Bone marrow (tissue), 2 donors: ENCODE results near the gene ISLR.

Experiments used
- DNase-seq, 2 donors: peaks; one replicate each; lab custom pipeline; 2025; lab: John Stamatoyannopoulos, UW

The ISLR gene

DNA sequence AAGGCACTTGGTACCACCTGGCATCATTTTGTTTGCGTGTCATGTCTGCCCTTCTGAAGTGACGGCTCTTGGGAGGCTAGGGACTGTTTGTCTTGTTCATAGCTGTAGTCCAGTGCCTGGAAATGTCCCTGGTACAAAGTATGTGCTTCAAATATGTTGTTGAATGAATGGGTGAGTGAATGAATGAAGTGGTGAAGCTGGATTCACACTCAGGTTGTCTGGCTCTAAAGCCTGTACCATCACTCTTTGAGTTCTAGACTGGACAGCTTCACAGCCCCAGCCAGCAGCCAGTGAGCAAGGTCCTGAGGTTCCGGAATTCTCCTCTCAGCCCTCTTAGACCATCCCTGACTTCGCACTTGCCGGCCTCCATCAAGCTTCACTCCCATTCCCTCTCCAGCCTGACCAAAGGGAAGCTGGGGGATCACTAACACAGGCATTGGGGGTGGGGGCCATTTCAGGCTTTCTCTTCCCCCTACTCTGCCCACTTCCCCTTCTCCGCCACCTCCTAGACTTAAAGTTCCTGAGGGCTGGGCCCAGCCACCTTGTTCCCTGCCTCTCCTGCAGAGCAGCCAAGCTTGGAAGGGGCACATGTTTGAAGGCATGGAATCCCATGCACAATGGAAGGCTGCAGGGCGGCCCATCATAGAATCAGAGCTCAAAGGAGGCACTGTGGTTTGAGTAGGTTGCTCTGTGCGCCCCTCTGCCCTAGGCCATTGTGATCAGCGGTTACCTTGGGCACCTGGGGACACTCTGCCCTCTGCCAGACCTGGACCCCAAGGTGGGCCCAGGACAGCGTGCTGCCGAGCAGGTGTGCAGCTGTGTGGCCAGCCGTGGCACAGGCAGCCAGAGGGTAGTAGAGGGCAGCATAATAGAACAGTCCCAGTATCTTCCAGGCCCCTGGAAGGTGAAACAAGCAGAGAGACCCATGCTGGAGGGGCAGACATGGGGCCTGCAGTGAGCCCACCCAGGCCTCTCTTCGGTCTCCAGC is 21.4 kb downstream of the ISLR start:
- DNase-seq: no peak

DNA sequence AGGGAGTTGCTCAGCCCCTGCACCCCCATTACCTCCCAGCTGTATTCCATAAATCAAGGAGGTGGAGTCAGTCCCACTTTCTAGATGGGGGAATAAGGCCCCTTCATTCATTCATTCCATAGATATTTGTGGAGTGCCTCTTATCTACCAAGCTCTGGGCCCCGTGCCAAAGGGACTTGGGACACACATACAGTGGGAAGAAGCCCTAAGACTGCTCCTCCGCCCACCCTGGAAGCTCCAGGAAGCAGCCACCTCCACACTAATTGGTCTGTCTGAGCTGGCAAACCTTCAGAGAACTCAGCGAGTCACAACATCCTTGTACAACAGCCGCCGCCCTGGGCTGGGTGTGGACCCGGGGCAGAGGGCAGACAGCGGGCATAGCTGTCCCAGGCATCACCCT is 22.7 kb downstream of the ISLR start:
- no peak for DNase-seq

DNA sequence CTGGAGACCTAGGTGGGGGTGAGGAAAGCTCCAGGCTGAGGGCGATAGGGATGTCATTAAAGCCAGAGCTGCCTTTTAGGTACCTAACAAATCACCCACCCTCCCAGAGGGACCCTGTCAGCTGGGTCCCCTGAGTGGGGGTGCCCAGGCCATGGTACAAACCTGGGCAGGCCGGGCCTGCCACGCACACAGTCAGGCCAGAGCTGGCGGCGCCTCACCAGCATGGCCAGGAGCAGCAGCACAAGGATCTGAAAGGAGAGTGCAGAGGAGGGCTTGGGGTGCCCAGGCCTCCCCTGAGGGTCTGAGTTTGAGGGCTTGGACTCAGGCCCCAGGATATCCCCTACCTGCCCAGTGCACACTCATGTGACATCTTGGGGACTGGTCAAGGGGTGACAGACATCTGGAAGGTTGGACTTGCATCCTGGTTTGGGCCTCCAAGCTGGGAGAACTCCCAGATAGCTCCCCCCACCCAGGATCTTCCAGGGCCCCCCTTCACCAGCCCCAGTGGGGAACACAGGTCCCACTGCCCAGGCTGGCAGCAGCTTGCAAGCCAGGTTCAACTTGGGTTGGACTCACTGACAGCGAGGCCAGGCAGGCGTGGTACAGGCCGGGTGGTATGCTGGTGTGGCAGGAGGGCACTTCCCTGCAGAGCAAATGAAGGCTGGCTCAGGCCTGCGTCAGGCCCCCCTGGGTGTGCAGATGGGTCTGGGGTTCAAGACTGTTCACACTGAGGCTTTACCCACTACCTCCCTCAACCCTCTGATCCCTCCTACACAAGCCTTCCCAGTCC is 23.9 kb downstream of the ISLR start:
- no peak for DNase-seq

DNA sequence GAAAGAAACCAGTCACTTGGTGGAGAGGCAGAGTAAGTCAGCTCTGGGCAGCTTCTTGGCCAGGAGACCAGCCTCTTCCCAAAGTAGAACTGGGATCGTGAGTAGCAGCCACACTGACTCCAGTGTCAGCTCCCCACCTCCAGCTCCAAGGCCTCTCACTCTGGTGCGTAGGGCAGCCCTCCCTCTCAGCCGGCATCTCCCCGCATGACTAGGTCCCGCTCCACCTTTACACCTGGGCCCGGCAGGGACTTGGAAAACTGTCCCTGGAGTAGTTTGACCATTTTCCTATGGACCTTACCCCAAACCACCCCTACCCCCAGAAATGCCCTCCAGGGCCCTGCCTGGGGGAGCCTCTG is 25.8 kb downstream of the ISLR start:
- no peak for DNase-seq

DNA sequence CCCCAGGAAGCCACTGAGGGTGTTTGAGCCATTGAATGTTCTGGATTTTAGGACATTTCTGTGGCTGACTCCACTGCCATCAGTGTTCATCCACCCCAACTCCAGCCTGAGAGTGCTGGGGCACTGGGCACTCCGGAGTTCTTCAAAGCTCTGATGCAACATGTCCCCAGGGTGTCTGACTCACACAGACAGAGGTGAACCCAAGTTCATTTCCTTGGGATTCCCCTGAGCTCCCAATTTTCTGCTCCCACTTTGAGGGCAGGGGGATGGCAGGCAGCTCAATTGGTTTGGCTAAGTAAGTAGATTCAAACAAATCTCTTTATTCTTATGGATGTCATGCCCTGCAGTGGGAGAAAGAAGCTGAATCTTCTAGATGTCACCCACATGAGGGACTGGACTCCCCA is 26.9 kb downstream of the ISLR start:
- DNase-seq: no peak

DNA sequence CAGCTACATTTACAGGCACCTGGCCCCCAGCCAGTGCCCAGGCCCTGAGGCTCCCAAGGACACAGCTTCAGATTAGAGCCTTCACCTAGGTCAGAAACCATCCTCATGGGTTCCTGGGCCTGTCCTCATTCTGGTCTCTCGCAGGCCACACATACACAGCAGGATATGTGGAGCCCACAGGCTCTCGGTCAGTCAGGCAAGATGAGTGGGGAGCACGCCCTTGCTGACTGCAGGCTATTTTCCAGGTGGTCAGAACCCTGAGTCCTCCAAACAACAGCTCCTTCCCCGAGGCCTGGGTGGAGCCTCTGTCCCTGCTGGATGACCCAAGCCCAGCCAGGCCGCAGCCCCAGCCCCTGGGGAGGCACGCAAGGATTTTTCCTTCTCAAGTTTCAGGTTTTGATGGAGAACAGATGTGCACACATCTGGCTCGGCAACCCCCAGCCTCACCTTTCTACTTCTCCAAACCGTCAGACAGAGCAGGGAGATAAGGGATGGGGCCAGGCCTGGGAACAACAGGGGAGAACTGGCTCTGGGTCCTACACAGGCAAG is 27.4 kb downstream of the ISLR start:
- no peak for DNase-seq

DNA sequence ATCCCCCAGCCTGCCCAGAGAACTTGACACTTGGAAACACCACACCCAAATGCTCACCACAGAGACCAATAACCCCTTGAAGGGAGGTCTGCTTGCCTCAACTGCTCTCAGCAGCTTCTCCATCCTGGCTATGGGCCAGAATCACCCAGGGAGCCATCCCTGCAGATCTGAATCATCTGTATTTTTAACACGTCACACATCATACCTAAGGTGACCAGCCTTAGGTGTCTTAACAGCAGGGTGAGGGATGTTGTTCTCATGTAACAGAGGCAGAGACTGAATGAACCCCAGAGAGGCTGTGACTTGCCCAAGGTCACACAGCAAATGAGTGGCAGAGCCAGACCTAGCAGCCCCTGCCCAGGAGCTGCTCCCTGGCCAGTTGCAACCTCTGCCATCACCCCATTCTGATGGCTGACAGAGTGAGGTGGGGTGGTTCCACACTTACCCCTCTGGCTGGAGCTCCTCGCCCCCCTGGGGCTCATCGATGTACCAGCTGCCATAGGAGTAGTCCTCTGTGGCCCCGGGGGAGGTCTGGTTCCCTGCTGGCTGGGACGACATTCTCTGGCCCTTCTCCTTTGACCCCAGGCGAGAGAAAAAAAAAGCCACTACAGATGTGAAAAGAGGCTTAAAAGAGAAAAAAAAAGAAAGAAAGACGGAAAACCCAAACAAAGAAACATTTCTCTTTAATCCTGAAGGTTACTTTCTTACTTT is 28.4 kb downstream of the ISLR start:
- no peak for DNase-seq

DNA sequence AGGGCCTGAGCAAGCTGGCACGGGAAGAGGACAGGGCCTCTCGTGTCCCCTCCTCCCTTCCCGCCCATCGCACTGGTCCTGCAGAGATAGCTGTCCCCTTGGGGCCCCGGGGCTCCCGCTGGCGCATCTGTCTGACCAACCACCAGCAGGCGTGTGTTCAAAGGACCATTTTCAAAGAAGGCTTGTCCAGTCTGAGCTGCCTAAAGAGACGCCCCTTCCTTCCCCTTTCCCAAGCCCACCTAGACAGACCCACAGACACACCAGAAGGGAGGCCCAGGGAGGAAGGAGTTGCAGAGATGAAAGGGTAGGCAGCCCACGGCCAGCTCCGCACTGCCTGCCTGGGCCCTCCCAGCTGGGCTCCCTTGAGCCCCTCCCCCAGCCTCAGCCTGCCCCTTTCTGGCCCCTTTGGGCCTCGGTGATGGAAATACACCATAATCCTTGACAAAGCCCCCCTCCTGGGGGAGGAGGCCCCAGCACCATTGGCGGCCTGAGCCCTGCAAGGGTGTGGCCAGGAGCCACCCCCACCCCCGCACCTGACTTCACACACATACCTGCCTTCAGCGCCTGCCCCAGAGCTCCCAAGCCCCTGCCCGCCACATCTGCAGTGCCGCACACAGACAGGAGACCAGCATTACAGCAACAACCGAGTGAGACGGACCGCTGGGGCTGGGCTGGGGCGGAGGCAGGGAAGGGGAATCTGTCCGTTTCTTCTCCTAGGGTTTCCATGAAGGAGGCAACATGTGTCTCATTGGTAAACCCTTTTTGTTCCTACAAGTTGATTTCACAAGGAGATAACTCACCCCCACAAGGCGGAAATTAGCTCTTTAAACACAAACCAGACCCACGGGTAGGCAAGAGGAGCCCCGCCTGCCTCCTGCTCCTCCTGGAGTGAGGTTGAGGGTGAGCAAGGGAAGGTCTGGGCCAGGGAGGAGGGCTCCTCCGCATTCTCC is 29.2 kb downstream of the ISLR start, which contains the start of gene STRA6:
STRA6 (minus strand) TSS at position 336 of the 950 bp plus-strand sequence. CDS start 520 bp downstream, outside the sequence.
- DNase-seq: no peak

DNA sequence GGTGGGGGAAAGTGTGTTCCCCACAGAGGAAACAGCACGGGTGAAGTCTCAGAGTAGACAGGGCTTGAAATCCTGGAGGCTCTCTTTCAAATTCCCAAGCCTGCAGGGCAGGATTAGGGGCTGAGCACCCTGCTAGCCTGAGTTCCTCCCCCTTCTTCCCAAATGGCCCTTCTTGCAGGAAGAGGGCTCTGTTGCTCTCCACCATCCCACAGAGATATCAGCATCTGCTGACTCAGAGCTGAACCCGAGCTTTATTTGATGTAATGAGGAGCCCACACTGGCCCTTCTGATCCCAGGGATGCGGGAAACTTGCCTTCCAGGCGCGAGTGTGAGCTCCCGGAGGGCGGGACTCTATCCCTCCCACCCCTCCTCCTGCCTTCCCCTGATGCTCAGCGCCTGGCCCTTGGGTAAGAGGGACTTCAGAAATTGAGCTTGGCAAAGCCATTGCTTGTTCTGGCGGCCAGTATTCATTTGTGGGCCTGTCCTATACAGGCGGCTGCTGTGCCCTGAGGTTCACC is 30.5 kb downstream of the ISLR start:
- no peak for DNase-seq

DNA sequence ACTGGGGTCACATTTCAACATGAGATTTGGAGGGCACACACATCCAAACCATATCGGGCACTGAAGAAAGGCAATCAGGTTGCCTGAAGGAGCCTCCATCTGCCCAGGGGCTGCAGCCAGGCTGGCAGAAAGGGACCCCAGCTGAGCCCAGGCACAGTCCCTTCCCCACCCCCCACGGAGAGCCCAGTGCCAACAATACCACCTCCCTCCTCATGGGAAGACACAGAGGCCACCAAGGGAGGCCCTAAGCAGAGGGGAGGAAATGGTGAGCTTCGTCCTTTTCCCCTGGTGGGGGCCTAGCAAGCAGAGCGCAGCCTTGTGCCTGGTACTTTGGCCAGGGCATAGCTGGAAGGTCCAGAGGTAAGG is 32.1 kb downstream of the ISLR start:
- DNase-seq: no peak

DNA sequence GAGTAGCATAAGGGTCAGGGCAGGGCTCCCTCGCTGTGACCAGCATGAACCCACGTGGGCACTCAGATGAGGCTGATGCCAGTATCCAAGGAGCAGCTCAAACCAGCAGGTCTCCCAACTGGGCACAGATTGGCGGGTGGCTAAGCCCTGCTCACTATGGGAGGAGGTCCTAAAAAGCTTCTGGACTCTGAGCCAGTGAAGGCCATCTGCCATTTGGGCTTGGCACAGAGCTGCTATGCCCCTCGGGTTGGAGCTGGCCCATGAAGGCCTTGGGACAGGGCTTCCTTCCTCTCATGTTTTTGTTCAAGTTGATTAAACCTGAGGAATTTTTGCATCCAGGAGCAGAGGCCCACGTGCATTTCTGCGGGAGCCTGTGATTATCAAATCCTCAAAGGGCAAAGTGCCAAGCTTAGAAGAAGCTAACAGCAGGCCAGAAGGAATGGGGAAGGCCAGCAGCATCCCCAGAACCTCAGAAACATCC is 33.3 kb downstream of the ISLR start:
- no peak for DNase-seq

DNA sequence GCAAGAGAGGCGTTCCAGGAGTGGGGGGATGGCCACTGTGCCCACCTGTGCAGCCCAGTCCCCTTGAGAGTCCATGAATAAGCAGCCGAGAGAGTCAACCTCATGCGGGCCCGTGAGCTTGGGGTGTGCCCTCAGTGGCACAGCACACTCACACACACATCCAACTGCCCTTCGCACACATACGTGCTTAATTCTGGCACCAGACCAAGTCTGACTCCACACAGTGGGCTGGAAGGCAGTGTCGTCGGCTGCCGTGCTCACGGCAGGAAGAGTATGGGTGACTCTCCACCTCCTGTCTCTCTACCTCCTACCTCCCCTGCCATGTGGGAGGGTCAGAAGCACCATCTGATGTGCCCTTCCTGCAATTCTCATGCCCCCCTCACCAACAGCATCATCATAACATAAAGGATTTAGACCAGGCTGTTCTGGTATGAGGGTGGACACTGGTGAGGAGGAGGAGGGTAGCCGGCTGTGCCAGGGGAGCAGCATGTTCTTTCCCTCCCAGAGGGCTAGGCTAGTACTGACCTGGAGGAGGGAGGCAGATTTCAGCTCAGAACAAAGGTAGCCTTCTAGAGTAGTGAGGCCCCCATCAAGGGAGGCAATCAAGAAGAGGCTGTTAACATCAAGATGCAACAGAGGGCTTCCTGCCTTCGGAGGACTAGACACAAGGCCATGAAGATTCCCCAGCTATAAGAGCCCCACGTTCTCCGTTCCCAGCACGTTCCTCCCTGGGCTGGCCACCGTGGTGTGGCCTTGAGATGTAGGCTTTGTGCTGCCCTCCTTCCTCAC is 34.3 kb downstream of the ISLR start:
- no peak for DNase-seq

DNA sequence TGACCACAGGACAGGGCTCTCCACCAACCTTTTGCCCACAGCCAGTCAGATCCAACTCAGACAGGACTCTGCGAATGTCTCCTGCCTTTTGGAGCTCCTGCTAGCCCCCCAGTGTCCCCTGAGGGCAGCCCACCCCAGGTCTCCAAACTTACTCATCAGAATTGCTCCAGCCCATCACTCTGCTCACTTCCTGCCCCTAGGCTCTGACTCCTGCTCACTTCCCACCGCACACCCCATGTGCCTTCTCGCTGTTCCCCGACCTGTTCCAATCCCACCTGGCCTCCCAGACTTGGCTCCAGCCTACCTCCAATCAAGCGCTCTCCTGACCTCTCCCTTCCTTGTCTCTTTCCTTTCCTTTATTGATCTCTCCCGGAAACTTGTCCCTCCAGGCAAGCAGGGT is 35.0 kb downstream of the ISLR start:
- no peak for DNase-seq

DNA sequence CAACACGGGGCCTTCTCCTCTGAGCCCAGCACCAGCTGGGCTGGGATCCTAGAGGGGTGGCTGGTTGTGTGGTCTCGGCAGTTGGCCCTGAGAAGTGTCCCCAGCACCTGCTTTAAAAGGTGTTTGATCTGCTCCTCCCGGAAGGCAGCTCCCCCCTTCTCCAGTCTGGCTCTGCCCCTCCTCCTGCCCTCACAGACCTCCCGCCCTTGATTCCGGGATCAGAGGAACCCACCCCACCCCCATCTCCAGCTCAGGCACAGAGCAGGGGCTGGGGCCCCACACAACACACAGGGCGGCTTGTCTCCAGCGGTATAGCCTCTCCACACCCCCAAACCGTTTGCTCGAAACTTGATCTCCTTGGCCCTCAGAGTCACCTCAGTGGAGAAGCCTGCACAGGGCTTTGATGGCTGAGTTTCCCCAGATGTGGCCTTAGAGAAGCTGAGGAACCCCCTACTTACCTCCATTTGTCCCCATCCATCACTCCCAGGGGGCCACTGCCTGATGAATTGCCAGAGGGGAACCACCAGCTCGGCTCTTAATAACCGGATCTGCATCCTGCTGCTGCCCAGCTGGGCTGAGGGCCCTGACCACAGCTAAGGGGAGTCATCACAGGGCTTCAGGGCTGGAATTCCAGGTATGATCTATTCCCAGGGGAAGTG is 35.5 kb downstream of the ISLR start:
- no peak for DNase-seq

DNA sequence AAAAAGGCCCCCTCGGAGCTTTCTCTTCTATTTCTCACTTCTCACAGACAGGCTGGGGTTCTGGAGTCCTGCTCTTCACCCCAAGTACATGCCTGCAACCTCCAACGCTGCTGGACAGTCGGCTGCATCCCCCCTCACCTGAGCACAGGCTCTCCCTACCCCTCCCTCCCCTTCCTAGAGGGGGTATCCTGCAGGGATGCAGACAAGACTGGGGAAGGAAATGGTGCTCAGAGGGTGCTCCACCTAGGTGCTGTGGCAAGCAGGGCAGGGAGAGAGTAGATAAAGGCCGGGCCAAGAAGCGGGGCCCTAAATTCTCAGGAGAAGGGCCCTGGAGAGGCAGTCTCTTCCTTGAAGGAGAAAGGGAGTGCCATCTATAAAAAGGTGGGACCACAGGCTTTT is 36.0 kb downstream of the ISLR start:
- no peak for DNase-seq

DNA sequence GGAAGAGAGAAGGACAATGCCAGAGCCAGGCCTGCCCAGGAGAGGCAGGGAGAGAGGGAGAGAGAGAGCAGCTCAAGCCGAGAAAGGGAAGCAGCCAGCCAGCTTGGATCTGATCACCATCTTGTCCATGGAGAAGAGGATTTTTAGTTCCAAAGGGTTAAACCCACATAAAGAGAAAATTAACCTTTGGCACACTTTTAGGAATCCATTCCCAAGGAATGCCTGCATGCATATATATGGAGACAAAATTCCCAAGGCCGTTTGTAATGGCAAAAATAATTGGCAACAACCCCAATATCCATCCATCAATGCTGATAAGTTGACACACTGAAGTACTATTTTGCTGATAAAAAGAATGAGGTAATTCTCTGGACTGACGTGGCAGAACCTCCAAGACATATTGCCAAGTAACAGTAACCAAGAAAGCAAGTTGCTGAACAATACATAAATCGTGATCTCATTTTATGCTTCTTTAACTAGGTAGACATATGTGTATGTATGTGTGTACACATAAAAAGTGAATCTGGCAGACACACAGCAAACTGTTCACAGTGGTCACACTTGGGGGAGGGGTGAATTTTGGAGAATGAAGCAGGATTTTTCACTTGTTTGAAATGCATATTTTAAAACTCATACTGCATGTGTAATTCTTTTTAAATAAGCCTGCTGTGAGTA is 36.6 kb downstream of the ISLR start:
- DNase-seq: no peak

DNA sequence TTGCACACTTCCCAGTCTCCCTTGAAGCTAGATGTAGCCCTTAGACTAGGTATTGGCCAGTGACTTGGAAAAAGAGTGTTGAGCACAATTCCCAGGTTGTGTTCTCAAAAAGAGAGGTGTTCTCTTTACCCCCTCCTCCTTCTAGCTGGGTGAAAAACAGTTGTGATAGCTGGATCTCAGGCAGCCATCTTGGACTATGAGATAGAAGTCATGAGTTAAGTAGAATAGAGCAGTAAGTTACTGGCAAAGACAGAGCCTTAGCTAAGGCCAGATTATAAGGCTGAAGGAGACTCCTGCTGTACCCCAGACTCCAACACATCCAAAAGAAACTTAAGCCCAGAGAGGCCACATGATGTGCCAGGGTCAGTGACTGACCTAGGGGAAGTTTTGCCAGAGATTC is 37.2 kb downstream of the ISLR start:
- no peak for DNase-seq

DNA sequence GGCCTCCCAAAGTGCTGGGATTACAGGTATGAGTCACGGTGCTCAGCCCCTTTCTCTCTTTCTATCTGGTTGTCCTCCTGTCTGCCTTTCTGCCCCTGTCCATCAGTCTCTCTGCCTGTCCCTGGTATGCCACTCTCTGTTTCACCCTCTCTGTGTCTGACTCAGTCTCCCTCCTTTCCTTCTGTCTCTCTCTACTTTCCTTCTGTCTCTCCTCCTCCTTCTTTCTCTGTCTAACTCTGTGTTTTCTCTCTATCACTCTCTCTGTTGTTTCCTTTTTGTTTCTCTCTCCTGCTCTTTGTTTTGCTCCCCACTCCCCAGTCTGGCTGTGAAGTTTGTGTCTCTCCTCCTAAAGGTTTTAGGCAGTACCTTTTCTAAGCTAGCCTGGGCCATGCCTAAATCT is 38.1 kb downstream of the ISLR start:
- DNase-seq: no peak

DNA sequence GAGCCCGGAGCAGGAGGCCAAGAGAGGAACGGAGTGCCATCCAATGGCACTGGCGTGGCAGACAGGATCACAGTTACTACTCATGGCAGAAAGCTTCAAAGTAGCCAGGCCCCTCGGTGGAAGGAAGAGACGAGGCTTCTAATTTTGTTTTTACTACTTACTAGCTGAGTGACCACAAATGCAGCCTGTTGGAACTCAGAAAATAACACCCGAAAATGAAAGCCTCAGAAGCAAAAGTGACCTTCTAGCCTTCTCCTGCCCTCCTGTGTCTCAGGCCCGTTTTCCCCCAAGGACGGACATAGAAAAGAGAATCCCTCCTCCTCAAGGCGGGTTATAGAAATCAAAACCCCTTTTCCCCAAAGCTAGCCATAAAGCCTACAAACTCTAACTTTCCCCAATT is 39.0 kb downstream of the ISLR start:
- no peak for DNase-seq
